SK-N-SH (cell line): Measurements from ENCODE around the gene OBP2B.

Source experiments
- ELF1 ChIP-seq: IDR thresholded peaks from 2 replicates; pipeline ENCODE4 v1.4.0; 2012
- EZH2phosphoT487 ChIP-seq: fragments of 200-600 bp; sonication (generic); IDR thresholded peaks from 2 replicates; pipeline ENCODE4 v1.6.1; 2017; ENCODE audit warnings: low read depth, mixed run types, mild to moderate bottlenecking, antibody characterized with exemption, moderate library complexity, borderline replicate concordance
- FOXJ3 ChIP-seq: sonication (generic); formaldehyde crosslinking; IDR thresholded peaks from 2 replicates; pipeline ENCODE4 v1.5.1; 2020; ENCODE audit warnings: mild to moderate bottlenecking, missing genetic modification reagents
- FOXM1 ChIP-seq: IDR thresholded peaks from 2 replicates; pipeline ENCODE4 v1.4.0; 2012; ENCODE audit warnings: low read depth, mild to moderate bottlenecking
- GABPA ChIP-seq: IDR thresholded peaks from 2 replicates; pipeline ENCODE4 v1.4.0; 2012; ENCODE audit warnings: low read depth, mild to moderate bottlenecking
- NRF1 ChIP-seq: IDR thresholded peaks from 2 replicates; pipeline ENCODE4 v1.6.1; 2012; ENCODE audit warnings: low read depth, mild to moderate bottlenecking, low read length
- POLR2AphosphoS5 ChIP-seq: IDR thresholded peaks from 2 replicates; pipeline ENCODE4 v1.6.1; 2012; ENCODE audit warnings: low read depth, low read length
- RCOR1 ChIP-seq: fragments of 150-350 bp; IDR thresholded peaks from 2 replicates; pipeline ENCODE4 v1.6.1; 2017; ENCODE audit warnings: antibody characterized with exemption, low read length
- REST ChIP-seq: IDR thresholded peaks from 2 replicates; pipeline ENCODE4 v1.6.1; 2012; ENCODE audit warnings: mild to moderate bottlenecking, low read depth, low read length, moderate library complexity
- YY1 ChIP-seq: IDR thresholded peaks from 2 replicates; pipeline ENCODE4 v1.4.0; 2012; ENCODE audit warnings: low read depth, mild to moderate bottlenecking
- TF ChIP-seq, protein P1 (sequence below): fragments of 200-600 bp; sonication (generic); IDR thresholded peaks from 2 replicates; pipeline ENCODE4 v1.6.1; 2017; ENCODE audit warnings: antibody characterized with exemption, mild to moderate bottlenecking, moderate library complexity
- TF ChIP-seq, protein P2 (sequence below): fragments of 150-350 bp; IDR thresholded peaks from 2 replicates; pipeline ENCODE4 v1.6.1; 2017; ENCODE audit warnings: antibody characterized with exemption, low read length, low read depth, borderline replicate concordance
- TF ChIP-seq, protein P3 (sequence below): IDR thresholded peaks from 2 replicates; pipeline ENCODE4 v1.4.0; 2012; ENCODE audit warnings: low read depth
- TF ChIP-seq, protein P4 (sequence below): IDR thresholded peaks from 2 replicates; pipeline ENCODE4; 2012

DNA sequence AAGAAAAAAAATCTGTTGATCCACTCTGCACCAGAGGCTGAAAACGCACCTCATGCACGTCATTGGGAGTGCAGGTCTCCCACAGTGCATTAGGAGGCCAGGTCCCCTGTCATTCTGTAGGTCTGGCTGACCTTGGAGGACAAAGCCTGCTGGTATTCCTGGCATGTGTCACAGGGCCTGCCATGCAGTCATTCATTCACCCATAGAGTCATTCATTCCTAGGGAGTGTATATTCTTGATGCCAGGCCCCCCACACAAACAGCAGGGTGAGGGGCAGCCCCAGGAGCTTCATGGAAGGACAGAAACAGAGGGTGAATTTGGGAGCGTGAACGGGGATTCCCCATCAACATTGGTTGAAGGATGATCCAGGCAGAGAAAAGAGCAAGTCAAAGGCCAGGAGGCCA, 47.5 kb downstream of the OBP2B start:
- TF ChIP-seq GABPA: no peak
- TF ChIP-seq, protein P1, sequence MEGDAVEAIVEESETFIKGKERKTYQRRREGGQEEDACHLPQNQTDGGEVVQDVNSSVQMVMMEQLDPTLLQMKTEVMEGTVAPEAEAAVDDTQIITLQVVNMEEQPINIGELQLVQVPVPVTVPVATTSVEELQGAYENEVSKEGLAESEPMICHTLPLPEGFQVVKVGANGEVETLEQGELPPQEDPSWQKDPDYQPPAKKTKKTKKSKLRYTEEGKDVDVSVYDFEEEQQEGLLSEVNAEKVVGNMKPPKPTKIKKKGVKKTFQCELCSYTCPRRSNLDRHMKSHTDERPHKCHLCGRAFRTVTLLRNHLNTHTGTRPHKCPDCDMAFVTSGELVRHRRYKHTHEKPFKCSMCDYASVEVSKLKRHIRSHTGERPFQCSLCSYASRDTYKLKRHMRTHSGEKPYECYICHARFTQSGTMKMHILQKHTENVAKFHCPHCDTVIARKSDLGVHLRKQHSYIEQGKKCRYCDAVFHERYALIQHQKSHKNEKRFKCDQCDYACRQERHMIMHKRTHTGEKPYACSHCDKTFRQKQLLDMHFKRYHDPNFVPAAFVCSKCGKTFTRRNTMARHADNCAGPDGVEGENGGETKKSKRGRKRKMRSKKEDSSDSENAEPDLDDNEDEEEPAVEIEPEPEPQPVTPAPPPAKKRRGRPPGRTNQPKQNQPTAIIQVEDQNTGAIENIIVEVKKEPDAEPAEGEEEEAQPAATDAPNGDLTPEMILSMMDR: no peak
- no peak for TF ChIP-seq REST
- TF ChIP-seq RCOR1: no peak
- TF ChIP-seq POLR2AphosphoS5: no peak
- TF ChIP-seq, protein P2, sequence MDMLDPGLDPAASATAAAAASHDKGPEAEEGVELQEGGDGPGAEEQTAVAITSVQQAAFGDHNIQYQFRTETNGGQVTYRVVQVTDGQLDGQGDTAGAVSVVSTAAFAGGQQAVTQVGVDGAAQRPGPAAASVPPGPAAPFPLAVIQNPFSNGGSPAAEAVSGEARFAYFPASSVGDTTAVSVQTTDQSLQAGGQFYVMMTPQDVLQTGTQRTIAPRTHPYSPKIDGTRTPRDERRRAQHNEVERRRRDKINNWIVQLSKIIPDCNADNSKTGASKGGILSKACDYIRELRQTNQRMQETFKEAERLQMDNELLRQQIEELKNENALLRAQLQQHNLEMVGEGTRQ: no peak
- no peak for TF ChIP-seq EZH2phosphoT487
- no peak for TF ChIP-seq FOXJ3 (CRISPR knock-in tag)
- no peak for TF ChIP-seq ELF1
- TF ChIP-seq, protein P3, sequence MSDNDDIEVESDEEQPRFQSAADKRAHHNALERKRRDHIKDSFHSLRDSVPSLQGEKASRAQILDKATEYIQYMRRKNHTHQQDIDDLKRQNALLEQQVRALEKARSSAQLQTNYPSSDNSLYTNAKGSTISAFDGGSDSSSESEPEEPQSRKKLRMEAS: no peak
- TF ChIP-seq, protein P4, sequence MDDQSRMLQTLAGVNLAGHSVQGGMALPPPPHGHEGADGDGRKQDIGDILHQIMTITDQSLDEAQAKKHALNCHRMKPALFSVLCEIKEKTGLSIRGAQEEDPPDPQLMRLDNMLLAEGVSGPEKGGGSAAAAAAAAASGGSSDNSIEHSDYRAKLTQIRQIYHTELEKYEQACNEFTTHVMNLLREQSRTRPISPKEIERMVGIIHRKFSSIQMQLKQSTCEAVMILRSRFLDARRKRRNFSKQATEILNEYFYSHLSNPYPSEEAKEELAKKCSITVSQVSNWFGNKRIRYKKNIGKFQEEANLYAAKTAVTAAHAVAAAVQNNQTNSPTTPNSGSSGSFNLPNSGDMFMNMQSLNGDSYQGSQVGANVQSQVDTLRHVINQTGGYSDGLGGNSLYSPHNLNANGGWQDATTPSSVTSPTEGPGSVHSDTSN: no peak
- no peak for TF ChIP-seq NRF1
- TF ChIP-seq YY1: no peak
- TF ChIP-seq FOXM1: no peak
